Colonic mucosa (tissue), 4 donors: ENCODE results near the gene SLC3A2. TPM values are rescaled to one million over a fixed set of nuclear protein-coding genes. Genes with fewer than 3 reads are reported as not detected.

ENCODE experiments used
- DNase-seq: peaks from one replicate; pipeline ENCODE4 v3.0.0-alpha.2; 2020
- H3K27ac ChIP-seq: fragments of 200-600 bp; one replicate; pipeline ENCODE4 v1.8.0; 2021
- H3K27me3 ChIP-seq: fragments of 200-600 bp; one replicate; pipeline ENCODE4 v1.8.0; 2021
- H3K36me3 ChIP-seq: fragments of 200-600 bp; one replicate; pipeline ENCODE4 v1.8.0; 2021
- H3K4me1 ChIP-seq: fragments of 200-600 bp; one replicate; pipeline ENCODE4 v1.8.0; 2021; ENCODE audit warnings: mild to moderate bottlenecking
- H3K4me3 ChIP-seq: fragments of 200-600 bp; one replicate; pipeline ENCODE4 v1.8.0; 2021
- H3K9ac ChIP-seq, 2 donors: one replicate each; pipeline ENCODE4 v1.7.0; 2013; ENCODE audit warnings: control low read depth in 2 of 2, low read depth in 2 of 2, low read length in 2 of 2
- H3K9me3 ChIP-seq: fragments of 200-600 bp; one replicate; pipeline ENCODE4 v1.8.0; 2021
- CTCF ChIP-seq: fragments of 200-600 bp; IDR thresholded peaks from one replicate; pipeline ENCODE4 v1.8.0; 2022; ENCODE audit warnings: antibody characterized with exemption, mild to moderate bottlenecking
- intact Hi-C: fragments of 100-400 bp; cut with DNase I; formaldehyde crosslinking; loops from one replicate; pipeline ENCODE4 v1.14.1; 2022
- total RNA-seq, 2 donors: library from RNA; stranded (reverse); fragmentation: NEBNext Ultra II Directional in 1 of 2; extraction: Animal tissue kit (Norgen Biotek cat#: 25700) in 1 of 2; gene quantifications; one replicate each; pipeline ENCODE4 v1.2.1, GENCODE V29; 2021
- donor health status: healthy.
- donor health status: DM: no; HTN: no; CAD: no.
- donor health status: DM: no; HTN: no; CAD: no.

The SLC3A2 gene
- total RNA-seq, 2 donors from 2014 or later, result 70.4 to 116 TPM

GRCh38 chr11:62889126-62889483, 8.4 kb downstream of the SLC3A2 start:
- H3K27me3 ChIP-seq, result no peaks in the 10 kb centered on the region
- peak overlapping the region in 1 of 2 donors; percentile 7 for H3K9ac ChIP-seq
- intact Hi-C loops, result no loop called here
- H3K9me3 ChIP-seq, result no peaks in the 10 kb centered on the region
- H3K4me3 ChIP-seq, result no peak overlapping the region
- H3K27ac ChIP-seq, result peak overlapping the region; percentile 54
- H3K36me3 ChIP-seq, result peaks cover 35% of the 10 kb centered on the region
- no peak for TF ChIP-seq CTCF
- no peak for DNase-seq
- H3K4me1 ChIP-seq, result no peaks in the 10 kb centered on the region

- Histone ChIP-seq H3K27me3 (no peaks in the 10 kb centered on the region), H3K4me3 (no peak overlapping the region), H3K4me1 (no peaks in the 10 kb centered on the region), H3K36me3 (peaks cover 35% of the 10 kb centered on the region), H3K27ac (peak overlapping the region; percentile 54), H3K9me3 (no peaks in the 10 kb centered on the region), H3K9ac (peak overlapping the region in 1 of 2 donors; percentile 9)
- intact Hi-C loops, result no loop called here
- TF ChIP-seq CTCF, result no peak
- peak; percentile 66 for DNase-seq
Measured at GRCh38 chr11:62889484-62890437, 9.1 kb downstream of the SLC3A2 start.

- Histone ChIP-seq H3K4me1 (no peaks in the 10 kb centered on the region), H3K27ac (no peak overlapping the region), H3K9me3 (no peaks in the 10 kb centered on the region), H3K9ac (no peak overlapping the region), H3K4me3 (no peak overlapping the region), H3K36me3 (peaks cover 16% of the 10 kb centered on the region), H3K27me3 (no peaks in the 10 kb centered on the region)
- no peak for TF ChIP-seq CTCF
- no peak for DNase-seq
- intact Hi-C loops, result no loop called here
Measured at GRCh38 chr11:62892077-62892922, 11.6 kb downstream of the SLC3A2 start.

- intact Hi-C loops, result no loop called here
- Histone ChIP-seq H3K27me3 (no peaks in the 10 kb centered on the region), H3K27ac (no peak overlapping the region), H3K36me3 (no peaks in the 10 kb centered on the region), H3K4me3 (no peak overlapping the region), H3K9ac (no peak overlapping the region), H3K9me3 (no peaks in the 10 kb centered on the region), H3K4me1 (no peaks in the 10 kb centered on the region)
- no peak for TF ChIP-seq CTCF
- no peak for DNase-seq
Measured at GRCh38 chr11:62895501-62895900, 14.8 kb downstream of the SLC3A2 start.

GRCh38 chr11:62896049-62896448, 15.4 kb downstream of the SLC3A2 start:
- Histone ChIP-seq H3K36me3 (no peaks in the 10 kb centered on the region), H3K9ac (no peak overlapping the region), H3K4me3 (no peak overlapping the region), H3K4me1 (no peaks in the 10 kb centered on the region), H3K27ac (no peak overlapping the region), H3K9me3 (no peaks in the 10 kb centered on the region), H3K27me3 (no peaks in the 10 kb centered on the region)
- intact Hi-C loops, result no loop called here
- no peak for TF ChIP-seq CTCF
- no peak for DNase-seq
